Mesothelial cell of epicardium (in vitro differentiated cells): ENCODE measurements around the gene FRAS1. TPM values are rescaled to one million over a fixed set of nuclear protein-coding genes. Genes with fewer than 3 reads are reported as not detected.

ENCODE experiments used
- DNase-seq, 2 experiments: peaks; one replicate each; pipeline ENCODE4 v3.0.0; 2021; ENCODE audit warnings: low spot score in 2 of 2; ENCODE audit not compliant: unreplicated experiment in 2 of 2
- H3K27ac Mint-ChIP-seq: 2 replicates; pipeline ENCODE4 v1.8.0; 2021; ENCODE audit warnings: mixed read lengths
- H3K27me3 Mint-ChIP-seq: 2 replicates; pipeline ENCODE4 v1.8.0; 2021; ENCODE audit warnings: low read depth, mixed read lengths
- H3K36me3 Mint-ChIP-seq: 2 replicates; pipeline ENCODE4 v1.8.0; 2021; ENCODE audit warnings: mixed read lengths
- H3K4me1 Mint-ChIP-seq: 2 replicates; pipeline ENCODE4 v1.8.0; 2021; ENCODE audit warnings: mixed read lengths
- H3K4me3 Mint-ChIP-seq: 2 replicates; pipeline ENCODE4 v1.8.0; 2021; ENCODE audit warnings: mild to moderate bottlenecking, moderate library complexity, mixed read lengths
- H3K9me3 Mint-ChIP-seq: 2 replicates; pipeline ENCODE4 v1.8.0; 2021; ENCODE audit warnings: mixed read lengths
- CTCF ChIP-seq: fragments of 200-600 bp; sonication (generic); IDR thresholded peaks from one replicate; pipeline ENCODE4 v1.5.0; 2021; ENCODE audit warnings: antibody characterized with exemption; ENCODE audit not compliant: unreplicated experiment
- total RNA-seq: library from RNA; stranded (reverse); gene quantifications from 3 replicates; pipeline ENCODE4 v1.2.1, GENCODE V29; 2021

FRAS1 gene
- total RNA-seq, 1 donor from 2014 or later, result 51.9 TPM

GRCh38 chr4:78585633-78586032 lies 528.5 kb downstream of the FRAS1 start:
- Mint-ChIP-seq H3K4me3 (no peak overlapping the region), H3K4me1 (no peaks in the 10 kb centered on the region), H3K27ac (no peak overlapping the region), H3K36me3 (peaks cover 32% of the 10 kb centered on the region), H3K9me3 (no peaks in the 10 kb centered on the region), H3K27me3 (no peaks in the 10 kb centered on the region)
- no peak for DNase-seq
- TF ChIP-seq CTCF, result no peak

GRCh38 chr4:78588894-78589545 lies 531.9 kb downstream of the FRAS1 start:
- Mint-ChIP-seq H3K27ac (no peak overlapping the region), H3K4me3 (no peak overlapping the region), H3K27me3 (no peaks in the 10 kb centered on the region), H3K36me3 (peaks cover 22% of the 10 kb centered on the region), H3K4me1 (no peaks in the 10 kb centered on the region), H3K9me3 (peaks cover 3% of the 10 kb centered on the region)
- TF ChIP-seq CTCF, result no peak
- DNase-seq, result no peak

- Mint-ChIP-seq H3K27me3 (no peaks in the 10 kb centered on the region), H3K27ac (no peak overlapping the region), H3K36me3 (peaks cover 29% of the 10 kb centered on the region), H3K4me3 (no peak overlapping the region), H3K9me3 (peaks cover 10% of the 10 kb centered on the region), H3K4me1 (no peaks in the 10 kb centered on the region)
- no peak for TF ChIP-seq CTCF
- DNase-seq, result no peak
These were observed 534.3 kb downstream of the FRAS1 start for GRCh38 chr4:78591404-78591803.

- Mint-ChIP-seq H3K27ac (no peak overlapping the region), H3K36me3 (peaks cover 31% of the 10 kb centered on the region), H3K27me3 (no peaks in the 10 kb centered on the region), H3K4me3 (no peak overlapping the region), H3K9me3 (peaks cover 10% of the 10 kb centered on the region), H3K4me1 (no peaks in the 10 kb centered on the region)
- no peak for DNase-seq
- TF ChIP-seq CTCF, result no peak
These were observed 535.1 kb downstream of the FRAS1 start for GRCh38 chr4:78592088-78592783.

Other genes with a start within 250 kb of the FRAS1 start
- 45.6 to 51.9 TPM (median 49.4 TPM) in 3 replicates for gene CNOT6L, start 238.0 kb upstream of the FRAS1 start, total RNA-seq
- 25.0 to 27.8 TPM (median 27.0 TPM) in 3 replicates for gene MRPL1, start 194.5 kb upstream of the FRAS1 start, total RNA-seq